Nephron progenitor cell (in vitro differentiated cells): ENCODE results near the gene IL4R.

Source experiments
- DNase-seq: peaks from one replicate; pipeline ENCODE4 v3.0.0; 2021
- H3K27ac Mint-ChIP-seq: 2 replicates; pipeline ENCODE4 v1.8.0; 2021; ENCODE audit warnings: mild to moderate bottlenecking, moderate library complexity, mixed read lengths
- H3K27me3 Mint-ChIP-seq: 2 replicates; pipeline ENCODE4 v1.8.0; 2021; ENCODE audit warnings: mild to moderate bottlenecking, low read depth, mixed read lengths; ENCODE audit not compliant: poor library complexity
- H3K36me3 Mint-ChIP-seq: 2 replicates; pipeline ENCODE4 v1.8.0; 2021; ENCODE audit warnings: low read depth, mixed read lengths
- H3K4me1 Mint-ChIP-seq: 2 replicates; pipeline ENCODE4 v1.8.0; 2021; ENCODE audit warnings: mixed read lengths
- H3K4me3 Mint-ChIP-seq: 2 replicates; pipeline ENCODE4 v1.8.0; 2021; ENCODE audit warnings: mild to moderate bottlenecking, moderate library complexity, mixed read lengths
- H3K9me3 Mint-ChIP-seq: 2 replicates; pipeline ENCODE4 v1.8.0; 2021; ENCODE audit warnings: mild to moderate bottlenecking, moderate library complexity, mixed read lengths
- TF ChIP-seq, protein P1 (sequence below): fragments of 200-600 bp; sonication (generic); IDR thresholded peaks from 2 replicates; pipeline ENCODE4 v1.5.0; 2021; ENCODE audit warnings: antibody characterized with exemption

The IL4R gene

DNA sequence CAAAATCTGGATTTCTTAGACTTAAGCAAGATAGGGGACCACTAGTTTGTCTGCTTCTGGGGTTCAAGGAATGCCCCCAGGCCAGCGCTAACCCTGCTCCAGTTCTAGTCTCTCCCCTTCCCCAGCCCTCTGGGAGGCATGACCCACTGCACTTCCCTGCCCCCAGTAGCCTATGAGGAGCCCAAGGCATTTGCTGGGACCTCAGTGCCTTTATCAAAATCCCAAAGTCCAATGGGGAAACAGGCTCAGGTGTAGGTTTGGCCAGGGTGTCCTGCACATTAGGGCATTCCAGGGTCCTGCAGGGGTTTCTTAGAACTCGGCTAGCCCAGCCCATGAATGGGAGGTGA, 1.2 kb downstream of the IL4R start:
- no peak overlapping the region for H3K27ac Mint-ChIP-seq
- no peaks in the 10 kb centered on the region for H3K9me3 Mint-ChIP-seq
- no peaks in the 10 kb centered on the region for H3K36me3 Mint-ChIP-seq
- no peak for DNase-seq
- TF ChIP-seq, protein P1, sequence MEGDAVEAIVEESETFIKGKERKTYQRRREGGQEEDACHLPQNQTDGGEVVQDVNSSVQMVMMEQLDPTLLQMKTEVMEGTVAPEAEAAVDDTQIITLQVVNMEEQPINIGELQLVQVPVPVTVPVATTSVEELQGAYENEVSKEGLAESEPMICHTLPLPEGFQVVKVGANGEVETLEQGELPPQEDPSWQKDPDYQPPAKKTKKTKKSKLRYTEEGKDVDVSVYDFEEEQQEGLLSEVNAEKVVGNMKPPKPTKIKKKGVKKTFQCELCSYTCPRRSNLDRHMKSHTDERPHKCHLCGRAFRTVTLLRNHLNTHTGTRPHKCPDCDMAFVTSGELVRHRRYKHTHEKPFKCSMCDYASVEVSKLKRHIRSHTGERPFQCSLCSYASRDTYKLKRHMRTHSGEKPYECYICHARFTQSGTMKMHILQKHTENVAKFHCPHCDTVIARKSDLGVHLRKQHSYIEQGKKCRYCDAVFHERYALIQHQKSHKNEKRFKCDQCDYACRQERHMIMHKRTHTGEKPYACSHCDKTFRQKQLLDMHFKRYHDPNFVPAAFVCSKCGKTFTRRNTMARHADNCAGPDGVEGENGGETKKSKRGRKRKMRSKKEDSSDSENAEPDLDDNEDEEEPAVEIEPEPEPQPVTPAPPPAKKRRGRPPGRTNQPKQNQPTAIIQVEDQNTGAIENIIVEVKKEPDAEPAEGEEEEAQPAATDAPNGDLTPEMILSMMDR = no peak
- H3K4me3 Mint-ChIP-seq = peak overlapping the region; percentile 87
- peaks cover 18% of the 10 kb centered on the region for H3K27me3 Mint-ChIP-seq
- peaks cover 50% of the 10 kb centered on the region for H3K4me1 Mint-ChIP-seq

DNA sequence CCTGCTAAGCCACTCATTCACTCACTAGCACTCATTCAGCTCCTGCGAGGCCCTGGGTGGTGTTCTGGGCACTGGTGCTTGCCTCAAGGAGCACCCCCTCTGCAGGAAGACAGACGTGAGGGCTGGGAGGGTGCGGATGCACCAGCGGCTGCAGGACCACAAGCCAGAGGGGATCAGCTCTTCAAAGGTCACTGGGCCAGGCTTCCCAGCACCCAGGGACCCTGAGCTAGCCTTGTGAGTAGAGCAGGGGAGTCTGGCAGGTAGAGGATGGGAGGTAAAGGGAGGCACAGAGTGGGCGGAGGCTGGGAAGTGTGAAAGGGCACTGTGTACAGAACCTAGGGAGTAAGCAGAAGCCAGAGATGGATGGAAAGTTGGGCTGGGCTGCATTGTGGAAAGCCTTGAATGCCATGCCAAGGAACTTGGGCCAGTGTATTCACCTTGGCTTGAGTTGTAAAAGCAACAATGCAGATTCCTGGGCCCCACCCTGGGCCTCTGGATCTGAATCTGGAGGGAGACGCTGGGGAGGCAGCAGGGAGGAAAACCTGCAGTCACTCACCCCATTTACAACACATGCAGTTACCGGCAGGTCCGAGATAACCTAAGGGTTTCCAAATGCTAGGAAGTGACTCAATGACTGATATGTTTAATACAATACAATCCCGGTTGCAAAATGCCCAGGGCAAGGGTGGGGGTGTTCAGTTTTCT, 1.7 kb downstream of the IL4R start:
- peaks cover 50% of the 10 kb centered on the region for H3K4me1 Mint-ChIP-seq
- H3K27me3 Mint-ChIP-seq = peaks cover 18% of the 10 kb centered on the region

DNA sequence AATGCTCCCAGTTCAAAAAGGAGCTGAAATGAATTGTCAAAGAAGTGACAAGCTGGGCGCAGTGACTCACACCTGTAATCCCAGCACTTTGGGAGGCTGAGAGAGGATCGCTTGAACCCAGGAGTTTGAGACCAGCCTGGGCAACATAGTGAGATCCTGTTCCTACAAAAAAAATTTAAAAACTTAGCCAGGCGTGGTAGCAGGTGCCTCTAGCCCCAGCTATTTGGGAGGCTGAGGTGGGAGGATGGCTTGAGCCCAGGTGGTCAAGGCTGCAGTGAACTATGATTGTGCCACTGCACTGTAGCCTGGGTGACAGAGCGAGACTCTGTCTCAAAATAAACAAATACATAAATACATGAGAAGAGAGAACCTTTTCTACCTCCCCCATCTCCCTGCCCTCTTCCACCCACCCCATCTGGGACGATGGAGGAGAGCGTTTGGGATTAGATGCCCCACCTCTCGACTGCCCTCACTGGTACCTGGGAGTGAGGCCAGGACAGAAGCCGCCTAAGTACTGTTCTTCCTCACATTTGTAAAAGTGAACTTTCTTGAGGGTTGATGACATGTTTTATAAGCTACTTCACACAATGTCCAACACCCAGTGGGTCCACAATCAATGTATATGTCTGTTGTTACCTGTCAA, 2.4 kb downstream of the IL4R start:
- Mint-ChIP-seq H3K4me1 (peaks cover 45% of the 10 kb centered on the region), H3K27ac (no peak overlapping the region), H3K36me3 (no peaks in the 10 kb centered on the region), H3K27me3 (peaks cover 18% of the 10 kb centered on the region), H3K4me3 (no peak overlapping the region), H3K9me3 (no peaks in the 10 kb centered on the region)
- TF ChIP-seq, protein P1 = no peak
- DNase-seq = no peak

More for the DNA sequence above, 1.7 kb downstream of the IL4R start:
- TF ChIP-seq, protein P1 = no peak
- Mint-ChIP-seq H3K36me3 (no peaks in the 10 kb centered on the region), H3K27ac (no peak overlapping the region), H3K9me3 (no peaks in the 10 kb centered on the region), H3K4me3 (peak overlapping the region; percentile 57)
- no peak for DNase-seq

DNA sequence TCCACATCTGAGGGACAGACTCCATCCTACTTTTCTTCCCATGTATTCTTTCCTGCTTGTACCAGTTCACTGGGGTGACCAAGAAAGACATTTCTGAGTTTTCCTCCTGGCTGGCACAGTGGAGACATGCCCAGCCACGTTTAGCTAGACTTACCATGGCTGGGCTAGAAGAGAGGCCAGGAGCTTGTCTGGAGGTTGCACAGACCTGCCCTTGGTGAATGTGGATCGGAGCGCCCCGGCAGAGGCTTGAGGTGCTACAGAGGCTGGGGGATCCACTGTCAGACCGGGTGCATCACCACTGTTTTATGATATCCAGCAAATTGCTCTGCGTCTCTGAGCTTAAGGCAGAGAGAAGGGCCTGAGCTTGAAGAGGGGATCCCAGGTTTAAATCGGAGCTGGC, 3.5 kb downstream of the IL4R start:
- TF ChIP-seq, protein P1 = no peak
- Mint-ChIP-seq H3K9me3 (no peaks in the 10 kb centered on the region), H3K27me3 (peaks cover 18% of the 10 kb centered on the region), H3K27ac (no peak overlapping the region), H3K4me3 (no peak overlapping the region), H3K4me1 (peaks cover 35% of the 10 kb centered on the region), H3K36me3 (no peaks in the 10 kb centered on the region)
- DNase-seq = no peak

DNA sequence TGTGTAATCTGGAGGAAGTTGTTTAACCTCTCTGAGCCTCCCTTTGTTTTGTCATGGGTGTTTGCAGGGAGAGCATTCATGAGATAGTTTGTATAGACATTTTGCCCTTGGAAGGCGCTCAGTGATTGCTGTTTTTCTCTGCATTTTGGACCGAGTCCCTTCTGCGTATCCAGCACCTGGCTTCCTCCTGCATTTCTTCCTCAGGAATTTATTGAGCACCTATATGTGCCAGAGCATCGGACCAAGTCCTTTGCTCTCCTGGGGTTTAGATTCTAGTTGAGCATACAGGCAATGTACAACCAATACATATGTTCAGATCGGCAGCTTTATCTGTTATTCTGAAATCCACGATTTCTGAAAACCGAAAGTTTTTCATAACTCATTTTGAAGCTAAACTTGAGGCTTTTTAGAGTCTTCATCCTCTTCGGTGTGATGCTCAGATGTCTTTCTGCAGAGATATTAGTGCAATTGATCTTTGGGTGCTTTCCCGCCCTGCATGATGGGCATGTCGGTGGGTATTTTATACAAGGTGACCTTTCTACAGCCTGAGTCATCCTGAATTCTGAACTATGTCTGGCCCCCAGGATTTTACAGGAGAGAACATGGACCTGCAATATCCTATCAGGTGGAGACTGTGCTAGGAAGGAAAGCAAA, 4.1 kb downstream of the IL4R start:
- DNase-seq = no peak
- Mint-ChIP-seq H3K27me3 (peaks cover 18% of the 10 kb centered on the region), H3K27ac (no peak overlapping the region), H3K9me3 (no peaks in the 10 kb centered on the region), H3K36me3 (no peaks in the 10 kb centered on the region), H3K4me3 (no peak overlapping the region), H3K4me1 (peaks cover 31% of the 10 kb centered on the region)
- TF ChIP-seq, protein P1 = no peak
